ENCODE results near the gene USP47. TPM values are rescaled to one million over a fixed set of nuclear protein-coding genes. Genes with fewer than 3 reads are reported as not detected.

The USP47 gene
- total and polyA plus RNA-seq, 2 of the 13 experiments (the other 11 are each of a cell fraction or from before 2014, with no cell fraction given): 12.2 to 52.7 TPM

DNA sequence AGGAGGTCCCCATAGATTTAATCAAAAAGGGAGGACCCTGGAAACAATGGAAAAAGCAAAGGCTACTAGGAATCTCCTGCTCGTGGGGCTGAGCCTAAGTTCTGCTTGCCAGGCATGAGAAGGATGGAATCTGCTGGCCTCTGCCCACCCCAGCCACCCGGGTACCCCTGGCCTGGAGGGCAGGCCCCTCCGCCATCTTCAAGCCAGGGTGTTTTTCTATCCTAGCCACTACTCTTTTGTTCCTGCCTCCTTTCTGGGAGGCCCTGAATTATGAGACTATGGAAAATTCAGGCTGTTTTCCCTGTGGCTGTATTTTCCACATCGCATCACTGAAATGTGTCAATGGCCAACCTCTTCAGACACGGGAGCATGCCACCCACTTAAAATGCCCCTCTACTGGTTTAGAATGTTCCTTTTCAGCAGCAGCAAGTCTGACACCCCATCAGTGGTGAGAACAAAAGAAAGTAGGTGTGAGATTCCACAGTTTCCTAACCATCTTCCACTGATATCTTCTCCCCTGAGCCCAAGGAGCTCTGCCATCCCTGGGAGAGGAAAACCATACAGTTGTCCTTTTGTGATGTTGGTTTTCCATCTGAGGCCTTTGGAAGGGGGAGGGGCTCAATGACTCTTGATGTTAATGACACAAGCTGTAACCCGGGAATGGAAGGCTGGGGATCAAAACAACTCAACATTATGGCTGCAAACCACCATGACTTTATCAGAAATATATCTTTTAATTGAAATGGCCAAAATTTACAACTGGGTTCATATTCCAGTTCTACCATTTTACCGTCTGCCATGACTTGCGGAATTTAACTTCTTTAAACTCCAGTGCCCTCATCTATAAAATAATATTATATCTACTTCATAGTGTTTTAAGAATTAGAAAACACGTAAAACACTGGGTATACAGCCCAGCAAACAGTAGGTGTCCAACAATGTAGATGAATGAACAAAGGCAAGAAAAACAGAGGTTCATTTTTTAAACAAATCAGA, 144.5 kb downstream of the USP47 start:
- FAIRE-seq: no peak
- H3K4me2 ChIP-seq (ENCODE audit: low read depth, low read length): no peak overlapping the region

DNA sequence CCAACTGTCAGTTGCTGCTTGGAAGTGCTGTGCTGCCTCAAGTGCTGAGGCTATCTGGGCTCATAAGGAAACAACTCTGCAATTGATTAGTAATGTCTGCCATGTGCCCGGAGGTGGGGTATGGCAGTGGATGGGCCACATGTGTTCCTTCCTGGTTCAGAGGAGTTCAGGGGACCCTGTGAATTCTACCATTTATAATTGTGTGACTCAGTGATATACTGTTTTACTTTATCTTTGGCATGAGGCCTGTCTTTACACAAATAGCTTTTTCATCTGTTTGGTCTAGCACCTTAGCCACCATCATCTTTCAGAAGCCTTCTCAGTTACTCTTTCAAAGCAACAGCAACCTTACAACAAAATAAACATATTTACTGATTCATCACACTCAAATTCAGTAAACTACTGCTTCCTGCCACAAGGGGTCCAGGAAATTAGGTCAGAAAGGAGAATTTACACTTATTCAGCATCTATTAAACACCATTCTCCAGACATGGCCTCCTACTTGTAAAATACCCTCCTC, 145.8 kb downstream of the USP47 start:
- no TSS peak for BruUV-seq (replicated peaks)
- intact Hi-C loops (cut with micrococcal nuclease; ENCODE audit: unreplicated experiment): no loop called here
- no peaks in the 10 kb centered on the region; a peak in 1 of 5 replicates for H3K27me3 ChIP-seq (ENCODE audit: control insufficient read depth in 1 of 2, insufficient read depth in 2 of 2, low read length in 2 of 2)
- no peak overlapping the region for H3K9ac ChIP-seq (ENCODE audit: insufficient read depth, low read depth, low read length)
- ChIA-PET POLR2A (no interaction called here), CTCF (ENCODE audit: low intra/inter-chr PET ratio, low total read pairs) (interaction anchor here (1.6 kb wide), 1 partner anchor 56 kb away, joined by 4 read pairs; no protein-coding TSS in a partner anchor)
- H3K36me3 ChIP-seq (replicated peaks in 1 of 2; ENCODE audit: control insufficient read depth in 1 of 2, insufficient read depth in 2 of 2, low read length in 2 of 2): no peaks in the 10 kb centered on the region
- in situ Hi-C loops (cut with HindIII; ENCODE audit: extremely low pct_ligation_motif_present, low pct_unique_long_range_greater_than_20kb): no loop called here
- no CpG with 5 or more reads among the region's 1 CpG for WGBS (ENCODE audit: low lambda C conversion rate)
- peaks cover 22% of the 10 kb centered on the region for H3K4me1 ChIP-seq (ENCODE audit: insufficient read depth, low read length)
- H2AFZ ChIP-seq (ENCODE audit: low read length): no peak overlapping the region
- H3K4me2 ChIP-seq (ENCODE audit: low read depth, low read length): no peak overlapping the region
- no peaks in the 10 kb centered on the region for H3K9me3 ChIP-seq (ENCODE audit: low read length)
- ATAC-seq (no peak), DNase-seq (ENCODE audit: low spot score) (no peak), FAIRE-seq (no peak)
- H4K20me1 ChIP-seq (ENCODE audit: insufficient read depth, low read length): no peaks in the 10 kb centered on the region
- no peak overlapping the region for H3K4me3 ChIP-seq (replicated peaks in 1 of 3; ENCODE audit: insufficient read depth in 1 of 3, low read depth in 2 of 3, low read length in 3 of 3)
- no peak overlapping the region for H3K27ac ChIP-seq (ENCODE audit: extremely low read length, insufficient read depth, low read length)
- TF ChIP-seq ZNF607 (CRISPR knock-in tag; IDR thresholded peaks at IDR 0.05; ENCODE audit: borderline replicate concordance) (no peak), RARA (CRISPR knock-in tag; IDR thresholded peaks at IDR 0.05) (no peak)
- no peaks in the 10 kb centered on the region for H3K79me2 ChIP-seq (ENCODE audit: insufficient read depth, low read length)

More for the DNA sequence above, 144.5 kb downstream of the USP47 start:
- H3K36me3 ChIP-seq (replicated peaks in 1 of 2; ENCODE audit: control insufficient read depth in 1 of 2, insufficient read depth in 2 of 2, low read length in 2 of 2): no peaks in the 10 kb centered on the region
- no peak overlapping the region for H3K4me3 ChIP-seq (replicated peaks in 1 of 3; ENCODE audit: insufficient read depth in 1 of 3, low read depth in 2 of 3, low read length in 3 of 3)
- H3K4me1 ChIP-seq (ENCODE audit: insufficient read depth, low read length): peaks cover 9% of the 10 kb centered on the region
- H3K79me2 ChIP-seq (ENCODE audit: insufficient read depth, low read length): no peaks in the 10 kb centered on the region
- TF ChIP-seq, protein P1, sequence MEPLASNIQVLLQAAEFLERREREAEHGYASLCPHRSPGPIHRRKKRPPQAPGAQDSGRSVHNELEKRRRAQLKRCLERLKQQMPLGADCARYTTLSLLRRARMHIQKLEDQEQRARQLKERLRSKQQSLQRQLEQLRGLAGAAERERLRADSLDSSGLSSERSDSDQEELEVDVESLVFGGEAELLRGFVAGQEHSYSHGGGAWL (CRISPR knock-in tag; IDR thresholded peaks at IDR 0.05): no peak
- TF ChIP-seq NFE2L2 (IDR thresholded peaks at IDR 0.05; ENCODE audit: low read length): peak; percentile 65
- H3K9me3 ChIP-seq (ENCODE audit: low read length): no peaks in the 10 kb centered on the region
- peaks cover 0 to under 1% of the 10 kb centered on the region in 2 experiments; a peak in 2 of 5 replicates for H3K27me3 ChIP-seq (ENCODE audit: control insufficient read depth in 1 of 2, insufficient read depth in 2 of 2, low read length in 2 of 2)
- CTCF ChIA-PET (ENCODE audit: low intra/inter-chr PET ratio, low total read pairs): no interaction called here
- POLR2A ChIA-PET: no interaction called here
- no peak overlapping the region for H2AFZ ChIP-seq (ENCODE audit: low read length)
- in situ Hi-C loops (cut with HindIII; ENCODE audit: extremely low pct_ligation_motif_present, low pct_unique_long_range_greater_than_20kb): no loop called here
- intact Hi-C loops (cut with micrococcal nuclease; ENCODE audit: unreplicated experiment): no loop called here
- 44% methylated on average over 9 of the region's 9 CpGs for WGBS (ENCODE audit: low lambda C conversion rate)
- DNase-seq (ENCODE audit: low spot score): no peak
- ATAC-seq: no peak
- BruUV-seq (replicated peaks): no TSS peak
- no peak overlapping the region for H3K9ac ChIP-seq (ENCODE audit: insufficient read depth, low read depth, low read length)
- no peaks in the 10 kb centered on the region for H4K20me1 ChIP-seq (ENCODE audit: insufficient read depth, low read length)
- no peak overlapping the region for H3K27ac ChIP-seq (ENCODE audit: extremely low read length, insufficient read depth, low read length)
